ENCODE measurements around the gene TRAFD1.
A peak's percentile ranks its signal among the peaks of the same experiment; 100 is the strongest.

Gene TRAFD1

DNA sequence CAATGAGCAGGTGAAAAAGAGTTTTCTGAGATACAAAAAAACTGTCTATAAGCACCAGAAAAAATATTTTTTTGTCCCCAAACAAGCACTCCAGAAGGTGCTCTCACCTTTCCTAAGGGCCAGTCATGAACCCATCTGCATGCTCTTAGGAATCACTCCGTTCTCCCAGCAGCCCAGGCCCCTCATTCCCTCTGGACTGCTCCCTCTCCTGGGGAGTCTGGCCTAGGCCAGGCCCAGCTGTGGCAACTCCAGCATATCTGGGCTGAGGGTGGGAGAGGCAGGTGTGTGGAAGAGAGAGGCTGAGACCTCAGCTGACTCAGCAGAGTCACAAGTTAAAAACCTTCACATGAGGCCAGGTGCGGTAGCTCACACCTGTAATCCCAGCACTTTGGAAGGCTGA is 54.6 kb downstream of the TRAFD1 start:
- ATAC-seq, result no peak

DNA sequence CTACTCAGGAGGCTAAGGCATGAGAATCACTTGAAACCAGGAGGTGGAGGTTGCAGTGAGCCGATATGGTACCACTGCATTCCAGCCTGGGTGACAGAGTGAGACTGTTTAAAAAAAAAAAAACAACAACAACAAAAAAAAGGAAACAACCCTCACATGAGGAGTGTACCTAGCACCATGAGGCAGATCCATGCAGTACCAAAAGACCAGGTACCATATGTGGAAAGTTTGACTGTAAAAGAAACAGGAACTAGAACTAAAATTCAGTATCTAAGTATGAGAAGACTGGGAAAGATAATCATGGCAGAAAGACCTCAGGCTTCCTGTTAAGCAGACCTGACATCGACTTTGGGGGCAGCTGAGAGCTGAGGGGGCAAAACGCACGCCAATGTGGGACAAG is 55.1 kb downstream of the TRAFD1 start:
- ATAC-seq, result no peak

DNA sequence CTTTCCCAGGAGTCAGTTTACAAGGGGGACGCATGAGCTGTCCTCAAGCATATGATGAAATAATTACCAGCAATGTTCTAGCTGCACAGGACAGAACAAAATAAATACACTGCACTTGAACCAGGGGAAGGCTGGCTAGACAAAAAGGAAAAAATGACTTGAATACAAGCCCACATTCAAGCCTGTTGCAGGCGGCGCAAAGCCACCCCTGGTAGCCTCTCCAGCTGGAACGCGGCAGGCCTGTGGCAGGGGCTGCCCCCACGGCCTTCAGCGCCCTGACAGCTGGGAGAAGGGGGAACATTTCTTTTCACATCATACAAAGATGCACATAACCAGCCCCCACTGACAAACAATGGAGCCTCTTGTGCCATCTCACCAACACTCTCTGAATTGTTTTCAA is 57.1 kb downstream of the TRAFD1 start:
- no peak for ATAC-seq

DNA sequence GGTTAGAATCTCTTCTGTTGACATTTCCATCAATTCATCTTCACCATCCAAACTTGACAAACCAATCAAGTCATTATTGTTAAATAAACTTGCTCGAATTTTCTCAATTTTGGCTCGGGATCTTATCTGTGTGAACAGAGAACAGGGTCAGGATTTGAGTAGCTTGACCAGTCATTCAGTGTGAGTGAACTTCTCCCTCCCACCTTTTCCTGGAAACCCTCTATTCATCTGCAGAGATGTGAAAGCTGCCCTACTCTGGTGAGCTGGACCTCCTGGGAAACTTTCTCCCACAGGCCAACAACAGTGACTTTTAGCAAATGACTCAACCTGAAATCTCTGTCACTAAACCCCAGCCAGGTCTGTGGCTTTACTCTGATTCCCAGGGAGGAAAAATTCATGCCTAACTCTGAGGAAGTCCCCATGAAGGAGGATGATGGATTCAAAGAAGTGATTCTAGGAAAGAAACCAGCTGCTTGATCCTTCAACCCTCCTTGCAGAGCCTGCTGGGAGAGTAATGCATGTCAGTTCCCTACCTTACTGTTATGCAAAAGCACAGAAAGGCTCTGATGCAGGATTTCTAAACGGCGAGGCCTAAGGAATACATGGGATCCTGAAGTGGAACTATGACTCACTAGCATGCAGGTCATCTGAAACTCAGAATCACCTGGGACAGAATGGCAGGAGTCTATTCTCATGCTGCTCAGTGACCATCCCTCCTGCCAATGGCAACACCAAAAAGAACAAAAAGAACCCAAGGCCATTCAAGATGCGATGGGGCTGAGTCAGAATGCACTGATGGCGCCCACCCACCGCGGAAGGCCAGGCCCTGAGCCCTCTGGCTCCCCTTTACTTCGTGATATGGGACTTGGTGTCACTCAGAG is 58.0 kb downstream of the TRAFD1 start:
- peak; percentile 35 to 41 for ATAC-seq

DNA sequence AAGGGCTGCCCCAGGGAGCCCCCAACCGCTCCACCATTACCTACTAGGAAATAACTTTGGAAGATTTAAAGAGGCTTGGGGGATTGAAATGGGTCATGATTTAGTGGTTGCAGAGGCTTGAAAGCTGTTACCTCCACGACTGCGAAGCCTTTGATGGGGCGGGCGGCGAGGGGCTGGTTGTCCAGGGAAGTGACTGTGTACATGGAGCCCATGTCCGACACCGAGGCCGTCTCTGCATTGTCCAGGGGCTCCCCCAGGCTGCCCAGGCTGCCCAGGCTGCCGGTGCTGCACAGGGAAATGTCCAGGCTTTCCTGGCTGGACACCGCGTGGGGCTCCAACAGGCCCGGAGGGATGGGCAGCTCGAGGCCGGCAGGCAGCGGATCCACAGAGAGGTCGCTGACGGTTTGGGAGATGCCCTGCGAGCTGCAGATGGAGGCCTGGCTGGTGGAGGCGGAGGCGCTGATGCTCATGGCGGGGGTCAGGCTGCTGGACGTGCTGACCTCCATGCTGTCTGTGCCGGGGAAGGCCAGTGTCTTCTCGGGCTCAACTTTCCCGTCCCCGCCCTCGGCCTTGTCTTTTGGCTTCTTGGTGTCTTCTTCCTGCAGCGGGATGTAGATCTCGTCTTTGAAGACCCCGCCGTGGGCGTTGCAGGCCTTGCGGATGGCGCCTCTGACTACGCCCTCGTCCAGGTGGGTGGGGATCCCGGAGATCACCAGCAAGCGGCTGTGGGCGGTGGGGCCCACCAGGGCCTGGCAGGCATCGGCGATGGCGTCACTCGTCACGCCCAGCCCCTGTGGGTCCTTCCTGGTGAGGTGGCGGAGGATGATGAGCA is 58.9 kb downstream of the TRAFD1 start:
- no peak for ATAC-seq

DNA sequence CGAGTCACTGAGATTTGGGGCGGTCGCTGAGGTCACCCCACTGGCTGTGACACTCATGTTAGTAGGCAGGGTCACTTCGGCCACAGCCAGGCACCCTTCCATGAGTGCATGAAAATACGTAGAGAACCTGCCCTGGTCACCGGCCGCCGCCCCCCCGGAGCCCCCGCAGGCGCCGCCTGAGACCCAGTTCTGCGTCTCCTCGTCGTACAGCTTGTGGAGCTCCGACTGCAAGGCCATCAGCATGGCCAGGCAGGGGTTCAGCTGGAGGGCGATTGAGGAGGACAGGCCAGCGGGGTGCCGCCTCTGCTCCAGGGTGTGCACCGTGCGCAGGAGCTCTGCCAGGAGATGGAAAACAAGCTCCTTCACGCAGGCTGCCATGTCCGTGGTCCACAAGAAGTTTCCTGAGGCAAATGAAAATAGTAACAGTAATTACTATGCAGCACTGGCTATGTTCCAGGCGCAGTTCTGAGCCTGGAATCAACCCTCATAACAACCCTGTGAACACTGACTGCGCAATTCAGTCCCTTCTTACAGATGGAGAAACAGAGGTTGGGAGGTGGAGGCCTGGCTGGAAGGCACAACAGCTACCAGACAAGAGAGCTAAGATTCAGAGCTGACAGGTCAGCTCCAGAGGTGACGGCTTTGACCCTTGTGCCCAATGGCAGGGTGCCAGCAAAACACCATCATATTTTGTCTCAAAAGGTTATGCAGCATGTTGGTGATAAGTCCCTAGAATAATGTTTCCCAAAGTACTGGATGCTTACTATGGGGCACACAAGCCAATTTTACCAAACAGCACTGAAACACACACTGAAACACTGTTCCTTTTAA is 59.9 kb downstream of the TRAFD1 start:
- no peak for ATAC-seq

DNA sequence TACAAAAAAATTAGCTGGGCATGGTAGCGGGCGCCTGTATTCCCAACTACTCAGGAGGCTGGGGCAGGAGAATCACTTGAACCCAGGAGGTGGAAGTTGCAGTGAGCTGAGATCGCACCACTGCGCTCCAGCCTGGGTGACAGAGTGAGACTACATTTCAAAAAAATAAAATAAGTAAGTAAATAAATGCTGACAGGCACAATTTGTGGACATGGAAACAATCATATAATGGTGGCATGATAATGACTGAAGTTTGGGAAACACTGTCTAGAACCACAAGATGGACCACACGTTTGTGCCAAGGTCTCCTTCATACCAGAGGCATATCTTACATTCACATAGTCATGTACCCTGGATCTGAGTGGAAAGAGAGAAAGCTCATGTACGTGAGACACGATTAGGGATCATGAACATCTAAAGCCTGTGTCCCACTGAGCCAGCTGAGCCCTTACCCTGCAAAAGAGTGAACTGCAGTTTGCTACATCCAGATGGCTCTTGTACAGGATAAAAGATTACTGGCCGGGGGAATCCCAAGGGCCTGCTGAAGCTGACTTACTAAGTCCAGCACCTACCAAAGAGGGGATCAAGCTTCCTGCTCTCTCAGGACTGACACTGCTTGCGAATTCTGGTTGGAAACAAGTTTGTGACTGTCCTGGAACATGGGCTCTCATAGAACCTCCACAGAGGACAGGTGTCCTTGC is 62.9 kb downstream of the TRAFD1 start:
- ATAC-seq, result no peak

DNA sequence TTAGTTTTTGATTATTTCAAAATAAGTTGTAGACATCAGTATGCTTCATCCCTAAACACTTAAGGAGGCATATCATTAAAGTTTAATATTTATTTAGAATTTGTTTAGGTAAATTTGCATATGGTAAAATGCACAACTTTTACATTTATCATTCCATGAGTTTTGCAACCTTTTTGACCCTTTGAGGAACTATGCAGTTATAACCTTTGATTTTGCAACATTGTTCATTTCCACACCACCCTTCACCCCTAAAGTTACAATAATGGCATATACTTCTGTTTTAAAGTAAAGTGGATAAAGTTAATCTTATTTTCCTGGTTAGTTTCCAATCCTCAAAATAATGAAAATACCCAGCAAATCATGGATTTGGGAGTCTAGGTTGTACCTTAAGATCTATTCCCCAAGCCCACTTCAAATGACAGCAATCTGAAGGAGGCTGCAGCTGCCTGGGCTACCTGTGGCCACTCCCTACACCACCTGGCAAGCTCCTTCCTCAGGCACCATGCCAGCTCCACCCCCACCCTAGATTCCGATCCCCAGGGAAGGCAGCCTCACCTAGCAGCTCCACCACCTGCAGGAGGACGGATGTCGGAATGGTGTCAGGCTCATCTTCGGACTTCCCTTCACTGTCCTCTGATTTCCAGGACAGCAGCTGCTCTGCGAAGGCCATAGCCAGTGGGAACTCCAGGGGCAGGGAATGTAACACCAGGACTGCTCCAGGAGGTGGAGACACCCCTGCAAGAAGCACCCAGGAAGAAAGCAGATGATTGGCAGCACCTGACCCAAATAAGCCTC is 65.1 kb downstream of the TRAFD1 start:
- no peak for ATAC-seq

DNA sequence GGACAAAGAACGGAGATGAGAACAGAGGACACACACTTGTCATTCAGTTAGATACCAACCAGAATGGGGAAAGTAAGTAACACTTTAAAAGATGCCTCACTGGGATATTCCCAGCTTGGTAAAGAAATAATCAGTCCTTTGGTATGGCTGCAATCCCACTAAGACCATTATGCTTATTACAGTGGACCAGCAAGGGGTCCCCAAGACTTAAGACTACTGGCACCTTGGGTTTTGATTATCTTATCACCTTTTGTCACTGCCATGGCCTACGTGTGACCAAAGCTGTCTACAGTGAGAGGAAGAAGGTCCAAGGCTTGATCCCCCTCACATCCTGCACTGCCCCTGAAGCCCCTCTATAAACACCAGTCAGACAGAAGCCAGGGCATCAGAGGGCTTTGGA is 65.8 kb downstream of the TRAFD1 start:
- no peak for ATAC-seq

DNA sequence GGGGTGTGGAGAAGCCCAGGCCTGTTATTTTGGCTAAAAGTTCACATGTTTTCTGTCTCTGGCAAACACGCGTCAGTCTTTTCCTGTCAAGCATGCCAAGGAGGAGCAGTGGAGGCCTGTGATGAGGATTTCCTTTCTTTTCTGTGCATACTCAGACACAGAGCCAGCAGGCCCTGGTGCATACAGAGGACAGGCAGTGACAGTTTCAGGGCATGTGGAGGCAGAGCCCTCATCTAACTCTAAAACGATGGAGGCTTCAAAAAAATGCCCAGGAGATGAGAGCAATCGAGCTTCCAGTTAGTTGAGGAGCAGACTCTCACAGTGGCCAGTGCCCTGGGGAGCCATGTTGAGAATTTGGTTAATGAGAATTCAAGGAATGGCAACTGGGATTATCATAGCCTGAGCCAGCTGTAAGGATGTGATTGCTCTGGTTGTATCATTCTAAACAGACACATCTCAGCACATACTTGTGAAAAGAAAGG is 66.5 kb downstream of the TRAFD1 start:
- ATAC-seq, result no peak

DNA sequence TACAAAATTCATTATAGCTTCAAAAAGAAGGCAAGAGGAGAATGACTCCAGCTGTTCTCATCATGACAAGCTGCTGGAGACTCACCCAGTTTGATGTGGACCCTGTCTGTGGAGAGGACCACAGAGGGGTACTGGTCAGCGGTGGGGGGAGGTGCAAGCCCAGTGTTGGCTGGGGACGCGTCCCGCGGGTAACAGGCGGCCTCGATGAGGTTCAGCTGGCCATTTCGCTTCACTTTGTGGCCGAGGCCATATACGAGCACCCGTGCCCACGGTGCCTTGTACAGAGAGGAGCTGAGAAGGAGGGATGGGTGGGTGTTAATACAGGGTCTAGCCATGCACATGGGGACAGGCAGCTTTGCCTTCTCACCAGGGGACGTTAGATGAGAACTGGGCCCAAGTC is 67.1 kb downstream of the TRAFD1 start:
- ATAC-seq, result no peak

DNA sequence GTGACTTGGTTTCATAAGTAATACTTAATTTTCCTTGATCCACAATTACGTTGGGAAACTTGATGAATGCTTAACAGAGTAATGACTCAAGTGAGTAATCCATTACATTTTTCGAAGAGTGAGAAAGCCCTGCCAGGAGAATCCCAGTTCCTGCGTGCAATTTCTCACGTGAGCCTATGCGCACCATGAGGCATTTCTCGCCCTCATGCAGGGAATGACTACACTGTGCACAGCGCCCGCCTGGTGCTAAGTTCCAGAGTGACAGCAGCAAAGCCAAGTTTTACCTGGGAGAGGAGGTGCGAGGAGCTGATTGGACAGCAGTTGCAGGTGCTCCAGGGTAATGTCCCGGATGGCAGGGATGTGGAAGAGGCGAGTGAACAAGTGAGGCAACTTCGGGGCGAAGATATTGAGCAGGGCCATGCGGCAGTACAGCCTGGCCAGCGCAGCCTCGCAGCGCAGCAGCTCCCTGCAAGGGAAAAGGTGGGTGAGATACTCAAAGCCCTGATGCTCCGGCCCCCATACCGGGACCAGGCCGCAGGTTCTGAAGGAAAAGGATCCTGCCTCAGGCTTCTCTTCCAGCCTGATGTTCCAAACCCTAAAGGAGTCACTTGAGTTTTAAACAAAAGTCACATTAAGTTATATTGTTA is 69.4 kb downstream of the TRAFD1 start:
- no peak for ATAC-seq

DNA sequence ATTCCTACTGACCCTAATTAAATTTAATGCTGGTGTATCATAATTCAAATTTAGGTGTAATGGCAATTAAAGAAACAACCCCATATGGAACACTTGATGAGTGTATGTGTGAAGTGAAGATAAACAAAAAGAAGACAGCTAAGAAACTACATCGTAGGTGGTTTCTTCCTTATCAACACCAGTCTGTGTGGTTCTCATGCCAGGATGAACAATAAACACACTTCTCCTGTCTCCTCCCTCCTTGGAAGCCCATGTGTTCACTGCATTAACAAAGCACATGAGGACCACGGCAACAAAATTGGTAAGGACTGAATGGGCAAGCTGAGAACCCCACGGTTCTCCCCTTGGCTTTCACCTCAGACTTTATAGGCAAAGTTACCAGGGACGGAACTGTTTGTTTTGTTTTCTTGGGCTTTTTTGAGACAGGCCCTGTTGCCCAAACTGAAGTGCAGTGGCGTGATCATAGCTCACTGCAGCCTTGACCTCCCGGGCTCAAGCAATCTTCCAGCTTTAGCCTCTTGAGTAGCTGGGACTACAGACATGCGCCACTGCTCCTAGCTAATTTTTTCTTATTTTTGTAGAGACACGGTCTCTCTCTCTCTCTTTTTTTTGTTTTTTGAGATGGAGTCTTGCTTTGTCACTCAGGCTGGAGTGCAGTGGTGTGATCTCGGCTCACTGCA is 71.0 kb downstream of the TRAFD1 start:
- no peak for ATAC-seq

DNA sequence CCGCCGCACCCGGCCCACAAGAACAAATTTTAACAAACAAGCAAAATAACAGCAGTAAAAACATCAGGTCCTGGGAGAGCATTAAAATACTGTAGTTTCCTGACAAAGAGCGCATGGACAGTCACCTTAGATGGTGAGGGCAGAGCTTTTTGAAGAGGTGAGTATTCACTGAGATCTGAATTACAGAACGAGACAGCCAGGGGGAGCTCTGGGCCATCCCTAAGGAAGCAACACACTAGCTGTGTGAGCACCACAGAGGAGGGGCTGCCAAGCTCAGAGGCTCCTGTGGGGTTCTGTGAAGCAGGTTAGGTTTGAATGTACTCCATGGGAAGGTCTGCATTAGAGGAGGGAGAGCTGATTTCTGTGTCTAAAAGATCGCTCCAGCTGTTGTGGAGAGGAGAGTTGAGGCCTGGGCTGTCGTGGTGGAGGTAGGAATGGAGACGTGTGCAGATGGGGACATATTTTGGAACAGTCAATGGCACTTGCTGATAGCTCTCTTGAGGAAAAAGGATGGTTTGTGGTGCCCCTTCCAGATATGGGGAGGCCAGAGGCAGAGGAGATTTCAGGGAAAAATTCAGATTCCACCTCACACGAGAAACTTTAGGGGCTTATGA is 72.9 kb downstream of the TRAFD1 start:
- peak; percentile 75 to 82 for ATAC-seq

DNA sequence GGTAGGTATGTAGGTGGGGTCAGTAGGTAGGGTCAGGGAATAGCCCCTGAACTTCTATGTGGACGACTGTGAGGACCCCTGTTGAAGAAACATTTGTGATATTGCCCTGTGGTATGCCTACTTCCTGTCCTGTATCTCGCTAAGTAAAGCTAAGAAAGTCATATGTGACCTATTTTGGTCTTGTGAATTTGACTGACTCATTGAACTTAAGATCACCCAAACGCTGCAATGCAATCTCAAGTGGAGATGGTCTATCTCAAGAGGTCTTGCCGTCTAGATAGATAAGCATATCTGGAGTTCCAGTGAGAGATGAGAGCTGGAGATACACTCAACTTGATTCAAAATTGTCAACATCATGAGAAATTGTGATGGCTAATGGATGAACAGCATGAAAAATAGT is 73.8 kb downstream of the TRAFD1 start:
- no peak for ATAC-seq
